Prostate gland (tissue), 2 donors: ENCODE data around the gene L2HGDH.

Source experiments
- POLR2AphosphoS5 ChIP-seq: sonication (generic); formaldehyde crosslinking; IDR thresholded peaks from one replicate; pipeline ENCODE4 v1.6.1; 2017; ENCODE audit warnings: antibody characterized with exemption
- TF ChIP-seq, protein P1 (sequence below), 4 experiments: fragments of 200-600 bp in 2 of 4; fragments of 450-650 bp in 2 of 4; sonication (generic) in 2 of 4; IDR thresholded peaks; 1 replicate in 3 of 4; 2 replicates in 1 of 4; pipeline ENCODE4 v1.5.1; 2016 to 2019; ENCODE audit warnings: antibody characterized with exemption in 4 of 4, mild to moderate bottlenecking in 2 of 4, moderate library complexity in 2 of 4

DNA sequence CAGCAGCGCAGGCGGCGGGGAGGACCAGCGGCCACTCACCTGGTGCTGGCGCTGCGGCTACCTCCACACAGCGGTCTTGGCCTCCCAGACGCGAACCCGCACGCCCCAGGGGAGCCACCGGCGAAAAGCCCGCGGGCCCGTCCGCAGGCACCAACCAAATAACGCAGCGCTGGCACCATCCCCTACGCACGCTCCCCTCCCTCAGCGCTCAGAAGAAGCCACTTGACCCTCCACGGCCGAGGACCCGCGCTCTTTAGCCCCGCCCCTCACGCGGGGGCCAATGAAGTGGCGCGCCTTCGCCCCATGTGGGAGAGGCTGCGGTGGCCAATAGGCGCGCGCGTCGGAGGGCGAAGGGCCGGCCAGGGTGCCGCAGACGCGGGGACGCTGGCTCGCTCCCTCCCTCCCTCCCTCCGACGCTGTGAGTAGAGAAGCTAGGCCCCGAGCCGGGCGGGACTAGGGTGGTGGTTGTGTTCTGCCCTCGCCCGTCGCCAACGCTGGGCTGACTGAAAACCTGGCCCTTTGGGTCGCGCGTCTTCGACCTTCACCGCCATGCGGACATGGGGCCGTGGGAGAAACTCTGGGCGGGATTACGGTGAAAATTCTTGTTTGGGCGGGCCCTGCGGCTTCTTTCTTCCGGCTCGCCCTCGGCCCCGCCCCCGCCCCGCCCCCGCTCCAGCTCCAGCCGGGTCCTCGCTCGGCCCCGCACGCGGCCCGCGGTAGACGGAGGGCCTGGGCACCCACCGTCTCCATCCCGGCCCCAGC, at the start of gene L2HGDH, which contains the start of gene DMAC2L:
- TF ChIP-seq, protein P1, sequence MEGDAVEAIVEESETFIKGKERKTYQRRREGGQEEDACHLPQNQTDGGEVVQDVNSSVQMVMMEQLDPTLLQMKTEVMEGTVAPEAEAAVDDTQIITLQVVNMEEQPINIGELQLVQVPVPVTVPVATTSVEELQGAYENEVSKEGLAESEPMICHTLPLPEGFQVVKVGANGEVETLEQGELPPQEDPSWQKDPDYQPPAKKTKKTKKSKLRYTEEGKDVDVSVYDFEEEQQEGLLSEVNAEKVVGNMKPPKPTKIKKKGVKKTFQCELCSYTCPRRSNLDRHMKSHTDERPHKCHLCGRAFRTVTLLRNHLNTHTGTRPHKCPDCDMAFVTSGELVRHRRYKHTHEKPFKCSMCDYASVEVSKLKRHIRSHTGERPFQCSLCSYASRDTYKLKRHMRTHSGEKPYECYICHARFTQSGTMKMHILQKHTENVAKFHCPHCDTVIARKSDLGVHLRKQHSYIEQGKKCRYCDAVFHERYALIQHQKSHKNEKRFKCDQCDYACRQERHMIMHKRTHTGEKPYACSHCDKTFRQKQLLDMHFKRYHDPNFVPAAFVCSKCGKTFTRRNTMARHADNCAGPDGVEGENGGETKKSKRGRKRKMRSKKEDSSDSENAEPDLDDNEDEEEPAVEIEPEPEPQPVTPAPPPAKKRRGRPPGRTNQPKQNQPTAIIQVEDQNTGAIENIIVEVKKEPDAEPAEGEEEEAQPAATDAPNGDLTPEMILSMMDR (IDR thresholded peaks at IDR 0.05) = peak in 3 of 4 experiments; percentile 29 to 69 (median 50)
- peak; percentile 81 for TF ChIP-seq POLR2AphosphoS5
